HG03575 (cell line): ENCODE data around the gene HES2.
"Not testable (repeated sequence)": the region's sequence is repeated elsewhere in the genome, so short reads cannot be mapped to it uniquely, and the experiment has no call there.

Experiments used
- ATAC-seq: cut with Tn5 transposase; IDR thresholded peaks from one replicate; pipeline ENCODE4 v1.9.1; 2021; ENCODE audit not compliant: unreplicated experiment, insufficient number of reproducible peaks, low FRiP score; ENCODE audit errors: extremely low read depth

The HES2 gene

GRCh38 chr1:6455752-6456520 is 36.2 kb upstream of the HES2 start:
- not testable (repeated sequence) for ATAC-seq

GRCh38 chr1:6454856-6455751 is 35.4 kb upstream of the HES2 start:
- ATAC-seq: no peak

- ATAC-seq: not testable (repeated sequence)
Measured at GRCh38 chr1:6453895-6454855, 34.5 kb upstream of the HES2 start.

- no peak for ATAC-seq
Measured at GRCh38 chr1:6450943-6451373, 31.2 kb upstream of the HES2 start.

GRCh38 chr1:6450486-6450885 is 30.8 kb upstream of the HES2 start:
- ATAC-seq: not testable (repeated sequence)

- no peak for ATAC-seq
Measured at GRCh38 chr1:6450005-6450450, 30.3 kb upstream of the HES2 start.

- ATAC-seq: no peak
Measured at GRCh38 chr1:6448749-6449631, 29.3 kb upstream of the HES2 start.

- ATAC-seq: no peak
Measured at GRCh38 chr1:6447818-6448748, 28.4 kb upstream of the HES2 start.

- ATAC-seq: no peak
Measured at GRCh38 chr1:6447016-6447817, 27.5 kb upstream of the HES2 start.

- ATAC-seq: no peak
Measured at GRCh38 chr1:6446665-6447015, 26.9 kb upstream of the HES2 start.

GRCh38 chr1:6445929-6446328 is 26.2 kb upstream of the HES2 start:
- ATAC-seq: not testable (repeated sequence)

GRCh38 chr1:6445062-6445763 is 25.5 kb upstream of the HES2 start:
- no peak for ATAC-seq

GRCh38 chr1:6444377-6444776 is 24.7 kb upstream of the HES2 start:
- ATAC-seq: no peak

GRCh38 chr1:6443339-6444115 is 23.8 kb upstream of the HES2 start:
- no peak for ATAC-seq

- no peak for ATAC-seq
Measured at GRCh38 chr1:6441586-6441985, 21.9 kb upstream of the HES2 start.
